Measurements from ENCODE around the gene PAPPA2.

Gene PAPPA2

GRCh38 chr1:176701151-176701866, 238.3 kb downstream of the PAPPA2 start:
- FAIRE-seq (no peak), DNase-seq (ENCODE audit: insufficient read length, low spot score) (no peak)
- TF ChIP-seq CTCF (IDR thresholded peaks at IDR 0.05; ENCODE audit: insufficient read depth, missing control alignments) = no peak

- no peak for TF ChIP-seq CTCF (IDR thresholded peaks at IDR 0.05; ENCODE audit: insufficient read depth, missing control alignments)
- DNase-seq (ENCODE audit: insufficient read length, low spot score) = no peak
- no peak for FAIRE-seq
Measured at GRCh38 chr1:176702901-176703300, 239.9 kb downstream of the PAPPA2 start.

GRCh38 chr1:176705585-176705984, 242.6 kb downstream of the PAPPA2 start:
- no peak for TF ChIP-seq CTCF (IDR thresholded peaks at IDR 0.05; ENCODE audit: insufficient read depth, missing control alignments)
- DNase-seq (ENCODE audit: insufficient read length, low spot score) (no peak), FAIRE-seq (peak; percentile 68)

GRCh38 chr1:176717066-176717750, 254.2 kb downstream of the PAPPA2 start:
- peak; percentile 70 for FAIRE-seq
- no peak for DNase-seq (ENCODE audit: insufficient read length, low spot score)
- no peak for TF ChIP-seq CTCF (IDR thresholded peaks at IDR 0.05; ENCODE audit: insufficient read depth, missing control alignments)

GRCh38 chr1:176719447-176719846, 256.5 kb downstream of the PAPPA2 start:
- DNase-seq (ENCODE audit: insufficient read length, low spot score) = no peak
- TF ChIP-seq CTCF (IDR thresholded peaks at IDR 0.05; ENCODE audit: insufficient read depth, missing control alignments) = no peak
- peak; percentile 75 for FAIRE-seq

GRCh38 chr1:176720838-176721237, 257.9 kb downstream of the PAPPA2 start:
- FAIRE-seq (no peak), DNase-seq (ENCODE audit: insufficient read length, low spot score) (no peak)
- no peak for TF ChIP-seq CTCF (IDR thresholded peaks at IDR 0.05; ENCODE audit: insufficient read depth, missing control alignments)

GRCh38 chr1:176733661-176734060, 270.7 kb downstream of the PAPPA2 start:
- DNase-seq (ENCODE audit: insufficient read length, low spot score) (no peak), FAIRE-seq (no peak)

More at GRCh38 chr1:176733661-176734060, 270.7 kb downstream of the PAPPA2 start:
- TF ChIP-seq CTCF (IDR thresholded peaks at IDR 0.05; ENCODE audit: insufficient read depth, missing control alignments) = no peak

Measured in D721Med (cell line).